Naive thymus-derived CD8-positive, alpha-beta T cell (primary cell): ENCODE data around the gene SREBF2. TPM values are rescaled to one million over a fixed set of nuclear protein-coding genes. Genes with fewer than 3 reads are reported as not detected.

Experiments used
- ATAC-seq, 2 donors: fragments of 150-1000 bp; cut with Tn5 transposase in 1 of 2; sonication (Bioruptor Pico), chemical (Tn5 transposase) in 1 of 2; 1 replicate in 1 of 2; 2 replicates in 1 of 2; pipeline ENCODE4 v1.10.0; 2021; ENCODE audit warnings: mild to moderate bottlenecking in 2 of 2, moderate library complexity in 2 of 2
- POLR2A ChIA-PET: fragments of 350-600 bp; sonication (Branson Sonifier 250); formaldehyde crosslinking; loops from one replicate; lab custom pipeline; 2021; ENCODE audit warnings: antibody characterized with exemption; lab: Charles Lee
- DNase-seq, 10 donors: peaks; one replicate each; pipeline versions ENCODE4 v3.0.0 to v3.0.0-alpha.2; 2020 to 2022
- H3K27ac Mint-ChIP-seq, 10 donors: one replicate each; pipeline ENCODE4 v1.8.0; 2020 to 2022; ENCODE audit warnings: mild to moderate bottlenecking in 10 of 10, mixed read lengths in 10 of 10, moderate library complexity in 4 of 10, inconsistent platforms in 1 of 10
- H3K27me3 Mint-ChIP-seq, 5 donors: one replicate each; pipeline ENCODE4 v1.8.0; 2021 to 2022; ENCODE audit warnings: mixed read lengths in 5 of 5
- H3K36me3 Mint-ChIP-seq, 3 donors: one replicate each; pipeline ENCODE4 v1.8.0; 2020 to 2022; ENCODE audit warnings: mixed read lengths in 3 of 3, mild to moderate bottlenecking in 2 of 3, inconsistent platforms in 1 of 3
- H3K4me1 Mint-ChIP-seq, 4 donors: one replicate each; pipeline ENCODE4 v1.8.0; 2021 to 2022; ENCODE audit warnings: mixed read lengths in 4 of 4
- H3K4me3 Mint-ChIP-seq, 10 donors: one replicate each; pipeline ENCODE4 v1.8.0; 2020 to 2022; ENCODE audit warnings: mild to moderate bottlenecking in 10 of 10, mixed read lengths in 10 of 10, moderate library complexity in 6 of 10, inconsistent platforms in 1 of 10
- H3K9me3 Mint-ChIP-seq, 9 donors: one replicate each; pipeline ENCODE4 v1.8.0; 2020 to 2022; ENCODE audit warnings: mixed read lengths in 9 of 9, mild to moderate bottlenecking in 3 of 9, inconsistent platforms in 1 of 9, moderate library complexity in 1 of 9
- polyA plus RNA-seq, 3 donors: library from polyadenylated mRNA; unstranded; fragments of 300-500 nt; fragmentation: Illumina TruSeq; gene quantifications; one replicate each; pipeline ENCODE4 v1.2.3, GENCODE V29; 2021
- total RNA-seq, 8 experiments: library from RNA in 2 of 8; stranded (reverse) in 2 of 8; gene quantifications; one replicate each; pipeline ENCODE4 v1.2.3 and lab custom pipeline; 2021 to 2026

SREBF2 gene
- total and polyA plus RNA-seq, 5 experiments from 2014 or later: 16.3 to 106 (median 21.9) TPM

DNA sequence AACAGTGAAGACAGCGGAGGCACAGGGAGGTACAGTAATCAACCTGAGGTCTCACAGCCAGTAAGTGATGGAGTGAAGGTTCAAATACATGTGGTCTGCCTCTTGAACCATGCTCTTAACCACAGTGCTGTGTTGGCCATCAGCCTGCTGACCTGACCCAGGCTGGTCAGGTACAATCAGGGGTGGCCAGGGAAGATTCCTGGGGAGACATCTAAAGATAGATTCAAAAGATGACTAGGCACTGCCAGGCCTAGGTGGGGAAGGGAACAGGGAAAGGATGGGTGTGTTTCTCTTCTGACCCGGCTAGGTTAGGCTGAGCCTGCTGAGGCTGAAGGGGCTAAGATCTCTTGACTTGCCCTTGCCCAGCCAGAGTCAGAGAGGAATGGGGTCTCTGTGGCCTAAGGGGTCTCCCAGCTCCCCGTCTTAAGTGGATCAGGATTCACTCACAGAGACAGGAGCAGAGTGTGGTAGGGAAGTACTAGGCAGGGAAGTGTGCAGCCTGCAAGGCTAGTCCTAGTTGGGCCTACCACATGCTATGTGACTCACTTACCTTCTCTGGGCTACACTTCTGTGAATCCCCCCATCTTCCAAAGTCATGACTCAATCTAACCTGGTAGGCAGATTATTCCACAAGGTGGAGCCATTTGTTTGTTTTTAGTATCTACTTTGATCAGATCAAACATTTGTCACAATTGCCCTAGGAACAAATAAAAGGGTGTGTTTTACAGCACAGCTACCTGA, 10.4 kb upstream of the SREBF2 start:
- no peaks in the 10 kb centered on the region for H3K27me3 Mint-ChIP-seq
- H3K36me3 Mint-ChIP-seq: peaks cover 0 to 26% (median 0%) of the 10 kb centered on the region in 3 donors
- POLR2A ChIA-PET: interaction anchor here (1.3 to 2.2 kb wide), 4 partner anchors 10 to 118 kb away, joined by 4 to 11 read pairs (median 9); partner anchors contain the start of genes CCDC134 and SREBF2

DNA sequence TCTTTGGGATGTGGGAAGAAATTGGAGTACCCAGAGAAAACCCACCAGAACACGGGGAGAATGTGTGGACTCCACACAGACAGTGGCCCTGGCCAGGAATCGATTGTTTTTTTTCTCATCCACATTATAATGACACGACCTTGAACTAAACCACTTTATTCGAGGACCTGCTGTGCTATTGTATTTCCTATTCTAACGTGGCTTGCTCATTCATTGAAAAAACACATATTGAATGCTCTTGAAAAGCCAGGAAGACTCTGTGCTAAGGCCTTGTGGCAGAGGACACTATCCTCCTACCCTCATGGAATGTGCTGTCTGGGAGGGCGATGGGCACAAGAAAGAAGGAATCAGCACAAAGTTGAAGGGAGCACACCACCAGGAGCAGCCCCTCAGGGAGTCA, 9.1 kb upstream of the SREBF2 start:
- Mint-ChIP-seq H3K27me3 (no peaks in the 10 kb centered on the region), H3K9me3 (no peaks in the 10 kb centered on the region), H3K4me3 (peak overlapping the region in 1 of 10 donors; percentile 15), H3K27ac (peak overlapping the region in 9 of 10 donors; percentile 8 to 86 (median 42)), H3K36me3 (peaks cover 0 to 26% (median 0%) of the 10 kb centered on the region in 3 donors), H3K4me1 (peaks cover 12 to 18% (median 13%) of the 10 kb centered on the region in 4 donors)
- POLR2A ChIA-PET: interaction anchor here (0.6 to 2.0 kb wide), 2 partner anchors 9 to 613 kb away, joined by 8 to 11 read pairs; partner anchors contain the start of gene SREBF2
- no peak for DNase-seq
- no peak for ATAC-seq

More for the DNA sequence above, 10.4 kb upstream of the SREBF2 start:
- Mint-ChIP-seq H3K9me3 (no peaks in the 10 kb centered on the region), H3K4me1 (peaks cover 9 to 18% (median 14%) of the 10 kb centered on the region in 4 donors), H3K4me3 (no peak overlapping the region), H3K27ac (peak overlapping the region; percentile 67 to 90 (median 80))
- ATAC-seq (peak; percentile 93 to 96), DNase-seq (peak in 8 of 10 donors; percentile 17 to 76 (median 60))

DNA sequence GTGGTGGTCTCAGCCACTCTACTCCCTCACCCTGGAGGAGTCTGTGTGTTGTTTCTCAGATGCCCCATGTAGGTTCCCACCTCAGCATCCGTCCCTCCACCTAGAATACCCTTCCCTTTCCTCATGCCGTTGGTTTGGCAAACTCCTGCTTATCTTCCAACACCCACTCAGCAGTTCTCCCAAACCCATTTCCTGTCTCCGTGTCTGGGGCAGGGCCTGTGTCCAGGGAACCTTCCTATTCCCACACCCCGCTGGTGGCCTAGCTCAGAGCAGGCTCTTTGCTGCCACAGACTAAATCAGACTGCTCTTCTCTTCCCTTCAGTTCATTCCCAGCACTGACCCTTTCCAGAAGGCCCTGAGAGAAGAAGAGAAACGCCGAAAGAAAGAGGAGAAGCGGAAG, 7.5 kb upstream of the SREBF2 start:
- ATAC-seq (no peak), DNase-seq (no peak)
- H3K36me3 Mint-ChIP-seq: peaks cover 0 to 19% (median 0%) of the 10 kb centered on the region in 3 donors
- no peaks in the 10 kb centered on the region for H3K27me3 Mint-ChIP-seq
- POLR2A ChIA-PET: interaction anchor here (0.6 to 2.6 kb wide), 3 partner anchors 10 to 115 kb away, joined by 3 to 9 read pairs (median 5); no protein-coding TSS in a partner anchor
- no peaks in the 10 kb centered on the region for H3K9me3 Mint-ChIP-seq
- H3K27ac Mint-ChIP-seq: peak overlapping the region in 7 of 10 donors; percentile 16 to 87 (median 71)
- no peak overlapping the region for H3K4me3 Mint-ChIP-seq
- H3K4me1 Mint-ChIP-seq: peaks cover 12 to 18% (median 17%) of the 10 kb centered on the region in 4 donors

DNA sequence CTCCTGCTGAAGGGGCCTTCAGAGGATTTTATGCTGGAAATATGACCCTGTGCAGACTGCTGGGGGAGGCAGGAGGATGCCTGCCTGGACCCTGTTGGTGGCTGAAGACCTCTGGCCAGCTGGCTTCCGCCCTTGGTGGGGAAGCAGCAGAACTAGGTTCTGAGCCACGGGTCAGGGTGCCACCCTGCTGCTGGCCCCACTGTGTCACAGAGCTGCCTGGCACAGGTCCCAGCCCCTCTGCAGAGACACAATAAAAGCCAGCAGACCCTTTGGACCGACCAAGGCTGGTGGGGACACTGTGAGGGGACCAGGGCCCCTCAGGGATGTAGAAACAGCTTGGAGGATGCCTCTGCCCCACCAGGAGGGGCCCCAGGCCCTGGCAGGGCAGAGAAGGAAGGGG, 6.9 kb upstream of the SREBF2 start:
- Mint-ChIP-seq H3K4me1 (peaks cover 12 to 18% (median 17%) of the 10 kb centered on the region in 4 donors), H3K4me3 (no peak overlapping the region), H3K9me3 (no peaks in the 10 kb centered on the region), H3K36me3 (peaks cover 0 to 16% (median 0%) of the 10 kb centered on the region in 3 donors), H3K27me3 (no peaks in the 10 kb centered on the region), H3K27ac (peak overlapping the region in 2 of 10 donors; percentile 19 to 62)
- POLR2A ChIA-PET: interaction anchor here (0.6 to 2.6 kb wide), 3 partner anchors 9 to 115 kb away, joined by 3 to 9 read pairs (median 5); no protein-coding TSS in a partner anchor
- no peak for ATAC-seq
- no peak for DNase-seq

DNA sequence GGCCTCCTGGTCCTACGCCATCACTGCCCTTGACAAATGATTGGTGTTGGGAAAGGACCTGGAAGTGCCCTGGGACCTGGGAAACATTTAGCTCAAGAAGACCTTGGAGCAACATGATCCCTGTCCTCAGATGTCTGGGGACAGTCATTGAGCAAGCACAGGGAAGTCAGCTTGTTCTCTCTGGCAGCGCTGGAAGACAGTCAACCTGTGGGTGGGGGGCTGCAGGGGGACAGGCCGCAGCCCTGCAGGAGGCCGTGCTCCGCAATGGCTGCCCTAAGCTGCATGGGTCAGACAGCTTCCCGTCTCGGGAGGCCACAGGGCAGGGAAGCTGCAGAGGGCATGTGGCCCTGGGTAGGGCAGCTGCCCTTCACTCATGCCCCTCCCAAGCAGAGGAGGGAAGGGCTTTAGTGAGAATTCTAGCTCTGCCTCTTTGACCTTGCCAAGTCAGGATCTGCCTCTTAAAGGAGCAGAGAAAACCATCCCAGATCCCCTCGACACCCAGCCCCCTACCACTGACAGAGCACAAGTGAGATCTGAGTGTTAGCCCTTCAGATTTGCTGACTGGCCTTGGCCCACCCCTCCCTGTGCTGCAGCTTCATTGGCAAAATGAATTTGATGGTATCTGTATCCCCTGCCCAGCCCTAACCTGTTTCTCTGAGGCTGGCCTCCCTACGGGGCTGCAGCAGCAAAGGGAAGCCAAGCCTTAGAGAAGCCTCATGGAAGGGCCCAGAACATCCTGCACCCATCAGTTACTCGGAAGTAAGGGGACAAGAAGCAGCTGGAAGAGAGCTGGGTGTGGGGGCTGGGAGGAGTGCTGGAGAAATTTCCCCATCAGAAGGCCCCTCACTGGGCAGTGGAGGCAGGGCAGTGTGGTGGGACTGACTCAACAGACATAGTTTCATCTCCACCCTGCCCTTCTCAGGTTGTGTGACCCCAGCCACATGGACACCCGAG, 6.2 kb upstream of the SREBF2 start:
- H3K4me1 Mint-ChIP-seq: peaks cover 15 to 19% (median 17%) of the 10 kb centered on the region in 4 donors
- H3K27me3 Mint-ChIP-seq: no peaks in the 10 kb centered on the region

DNA sequence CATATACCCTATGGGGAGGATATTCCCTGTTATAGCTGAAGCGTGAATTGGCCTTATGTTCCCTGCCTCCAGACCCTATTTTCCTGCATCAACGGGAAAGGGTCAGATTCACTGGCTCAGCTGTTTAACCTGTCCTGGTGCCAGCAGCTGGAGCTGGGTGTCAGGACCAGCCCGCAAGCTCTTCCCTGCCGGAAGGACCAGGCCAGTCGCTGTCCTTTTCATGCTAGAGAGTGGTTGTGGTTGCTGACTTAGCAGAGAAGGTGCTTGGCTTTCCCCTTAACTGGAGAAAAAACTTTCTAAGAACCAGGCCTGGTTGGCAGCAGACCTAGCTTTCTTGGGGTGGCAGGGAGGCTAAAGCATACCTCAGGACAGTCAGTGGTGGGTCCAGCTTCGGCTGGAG, 5.2 kb upstream of the SREBF2 start:
- Mint-ChIP-seq H3K27ac (peak overlapping the region in 3 of 10 donors; percentile 1 to 94 (median 33)), H3K4me3 (no peak overlapping the region), H3K4me1 (peaks cover 5 to 16% (median 15%) of the 10 kb centered on the region in 4 donors), H3K27me3 (no peaks in the 10 kb centered on the region), H3K9me3 (no peaks in the 10 kb centered on the region), H3K36me3 (peaks cover 0 to 16% (median 0%) of the 10 kb centered on the region in 3 donors)
- ATAC-seq: no peak
- POLR2A ChIA-PET: no interaction called here
- peak in 1 of 10 donors; percentile 28 for DNase-seq

More for the DNA sequence above, 6.2 kb upstream of the SREBF2 start:
- Mint-ChIP-seq H3K27ac (peak overlapping the region in 9 of 10 donors; percentile 15 to 94 (median 66)), H3K4me3 (no peak overlapping the region), H3K9me3 (no peaks in the 10 kb centered on the region), H3K36me3 (peaks cover 0 to 16% (median 0%) of the 10 kb centered on the region in 3 donors)
- DNase-seq: no peak
- no peak for ATAC-seq
- POLR2A ChIA-PET: interaction anchor here (1.0 to 2.6 kb wide), 2 partner anchors 9 to 114 kb away, joined by 3 to 9 read pairs; no protein-coding TSS in a partner anchor

DNA sequence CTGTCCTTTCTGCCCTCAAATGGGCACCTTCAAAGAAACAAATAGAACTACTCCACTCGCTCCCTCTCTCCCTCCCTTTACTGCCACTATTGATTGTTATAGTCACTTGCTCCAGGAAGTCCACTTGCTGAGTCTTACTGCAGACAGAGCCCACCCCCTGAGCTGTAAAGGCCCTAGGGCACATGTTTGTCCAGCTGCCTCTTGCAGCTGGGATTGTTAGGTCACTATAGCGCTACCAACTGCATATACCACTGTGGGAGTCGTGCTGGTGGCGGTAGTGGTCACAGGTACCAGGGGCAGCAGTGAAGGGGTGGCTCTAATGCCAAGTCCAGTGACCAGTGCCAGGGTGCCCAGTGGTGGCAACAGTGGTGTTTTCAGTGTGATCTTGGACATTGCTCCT, 4.4 kb upstream of the SREBF2 start:
- no peaks in the 10 kb centered on the region for H3K9me3 Mint-ChIP-seq
- ATAC-seq (no peak), DNase-seq (peak in 1 of 10 donors; percentile 18)
- H3K4me3 Mint-ChIP-seq: no peak overlapping the region
- POLR2A ChIA-PET: interaction anchor here (1.8 kb wide), 1 partner anchor 28 kb away, joined by 7 read pairs; the partner anchor contains the start of gene CCDC134
- peaks cover 0 to 14% (median 0%) of the 10 kb centered on the region in 3 donors for H3K36me3 Mint-ChIP-seq
- H3K27me3 Mint-ChIP-seq: no peaks in the 10 kb centered on the region
- H3K4me1 Mint-ChIP-seq: peaks cover under 1 to 15% (median 12%) of the 10 kb centered on the region in 4 donors
- peak overlapping the region in 9 of 10 donors; percentile 1 to 94 (median 28) for H3K27ac Mint-ChIP-seq

DNA sequence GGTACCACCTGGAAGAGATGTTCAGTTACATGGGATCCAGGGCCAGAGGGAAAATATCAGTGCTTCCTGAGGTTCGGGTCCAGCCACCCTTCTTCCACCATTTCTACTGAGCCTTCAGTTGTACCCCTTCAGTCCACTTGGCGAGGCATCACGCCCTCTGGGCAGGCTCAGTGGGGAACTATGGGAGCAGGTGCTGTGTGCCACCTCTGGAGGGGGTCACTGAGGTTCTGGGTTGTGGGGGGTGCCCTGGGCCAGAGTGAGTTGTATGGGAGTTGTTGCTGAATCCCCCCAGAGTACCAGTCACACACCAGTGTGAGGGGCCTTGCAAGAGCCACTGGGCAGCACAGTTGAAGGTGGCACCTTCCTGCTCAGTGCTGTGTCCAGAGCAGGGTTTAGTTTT, 2.7 kb upstream of the SREBF2 start:
- Mint-ChIP-seq H3K36me3 (peaks cover 0 to 5% (median 0%) of the 10 kb centered on the region in 3 donors), H3K27ac (peak overlapping the region in 8 of 10 donors; percentile 40 to 100 (median 70)), H3K9me3 (no peaks in the 10 kb centered on the region), H3K4me1 (peaks cover 14 to 25% (median 21%) of the 10 kb centered on the region in 4 donors), H3K4me3 (peak overlapping the region in 3 of 10 donors; percentile 32 to 66 (median 63)), H3K27me3 (no peaks in the 10 kb centered on the region)
- ATAC-seq (no peak), DNase-seq (peak in 1 of 10 donors; percentile 36)
- POLR2A ChIA-PET: interaction anchor here (0.8 to 1.8 kb wide), 2 partner anchors 30 to 116 kb away, joined by 5 to 7 read pairs; partner anchors contain the start of genes CCDC134 and CENPM

DNA sequence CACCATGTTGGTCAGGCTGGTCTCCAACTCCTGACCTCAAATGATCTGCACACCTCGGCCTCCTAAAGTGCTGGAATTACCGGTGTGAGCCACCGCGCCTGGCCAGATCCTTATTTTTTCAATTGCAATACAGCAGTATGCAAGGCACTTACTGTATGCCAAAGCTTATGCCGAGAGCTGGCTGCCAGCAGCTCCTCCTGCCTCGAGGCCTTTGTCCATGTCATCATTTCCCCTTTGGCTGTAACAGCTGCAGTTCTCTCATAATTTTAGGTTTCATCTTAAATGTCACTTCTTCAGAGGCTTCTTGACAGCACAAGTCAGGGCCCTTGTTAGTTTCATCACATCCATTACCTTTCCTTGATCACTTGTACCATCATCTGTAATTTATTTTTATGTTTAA, 1.5 kb upstream of the SREBF2 start:
- DNase-seq: peak in 1 of 10 donors; percentile 42

DNA sequence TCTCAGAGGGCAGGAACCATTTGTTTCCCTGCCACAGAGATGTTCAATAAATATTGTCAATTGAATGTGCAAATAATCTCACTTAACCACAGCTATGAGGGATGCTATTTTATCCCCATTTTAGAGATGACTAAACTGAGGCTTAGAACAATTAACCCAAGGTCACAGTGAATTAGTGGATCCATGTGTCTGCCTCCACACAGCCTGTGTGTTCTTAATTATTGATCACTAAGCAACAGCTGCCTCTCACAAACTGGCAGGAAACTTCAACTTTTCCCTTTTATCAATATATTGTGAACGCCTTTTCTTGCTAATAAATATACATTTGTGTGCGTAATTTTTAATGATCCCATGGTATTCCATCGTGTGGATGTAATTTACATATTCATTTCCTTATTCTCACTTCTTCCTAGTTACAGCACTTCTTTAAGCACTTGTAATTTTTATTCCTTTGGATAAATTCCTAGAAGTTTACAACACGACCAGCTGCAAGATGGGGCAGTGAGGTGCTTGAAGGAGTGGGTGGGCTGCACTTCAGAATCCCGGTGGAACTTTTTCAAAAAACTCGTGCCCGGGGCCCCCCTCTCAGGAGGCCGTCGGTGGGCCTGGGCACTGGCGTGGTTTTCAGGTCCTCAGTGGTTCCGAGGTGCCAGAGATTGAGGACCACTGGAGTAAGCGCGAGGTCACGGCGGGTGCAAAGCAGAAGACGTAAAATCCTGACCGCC, 915 bp upstream of the SREBF2 start:
- H3K9me3 Mint-ChIP-seq: no peaks in the 10 kb centered on the region
- POLR2A ChIA-PET: interaction anchor here (0.6 to 4.8 kb wide), 24 partner anchors 8 to 612 kb away, joined by 3 to 48 read pairs (median 6); partner anchors contain the start of genes CCDC134, CENPM, MEI1 and SNU13
- peaks cover 22 to 37% (median 25%) of the 10 kb centered on the region in 4 donors for H3K4me1 Mint-ChIP-seq
- no peaks in the 10 kb centered on the region for H3K27me3 Mint-ChIP-seq
- H3K27ac Mint-ChIP-seq: peak overlapping the region; percentile 94 to 100 (median 99)
- H3K36me3 Mint-ChIP-seq: peaks cover 0 to 9% (median 0%) of the 10 kb centered on the region in 3 donors
- DNase-seq (peak in 1 of 10 donors; percentile 27), ATAC-seq (no peak)
- peak overlapping the region; percentile 91 to 98 (median 95) for H3K4me3 Mint-ChIP-seq

More for the DNA sequence above, 1.5 kb upstream of the SREBF2 start:
- Mint-ChIP-seq H3K9me3 (no peaks in the 10 kb centered on the region), H3K4me1 (peaks cover 16 to 32% (median 20%) of the 10 kb centered on the region in 4 donors), H3K4me3 (peak overlapping the region in 7 of 10 donors; percentile 18 to 97 (median 92)), H3K27ac (peak overlapping the region; percentile 18 to 100 (median 99)), H3K27me3 (no peaks in the 10 kb centered on the region), H3K36me3 (peaks cover 0 to 3% (median 0%) of the 10 kb centered on the region in 3 donors)
- POLR2A ChIA-PET: interaction anchor here (0.6 to 4.8 kb wide), 9 partner anchors 10 to 365 kb away, joined by 3 to 48 read pairs (median 14); partner anchors contain the start of genes CCDC134 and MEI1
- ATAC-seq: no peak
